Activated naive CD4-positive, alpha-beta T cell treated with anti-CD3 and anti-CD28 coated beads, Interleukin-2, amount 50 U/mL, for 72 hours (primary cell): ENCODE results near the gene XXYLT1. TPM values are rescaled to one million over a fixed set of nuclear protein-coding genes. Genes with fewer than 3 reads are reported as not detected.
"Not testable (repeated sequence)": the region's sequence is repeated elsewhere in the genome, so short reads cannot be mapped to it uniquely, and the experiment has no call there.

Source experiments
- ATAC-seq, 2 donors: fragments of 150-1000 bp; cut with Tn5 transposase; 2 replicates each; pipeline ENCODE4 v1.10.0; 2021; ENCODE audit warnings: mild to moderate bottlenecking in 2 of 2, moderate library complexity in 2 of 2
- DNase-seq, 2 donors: peaks; one replicate each; pipeline ENCODE4 v3.0.0; 2021 to 2022; ENCODE audit warnings: low spot score in 2 of 2
- H3K27ac Mint-ChIP-seq, 2 donors: one replicate each; pipeline ENCODE4 v1.8.0; 2022; ENCODE audit warnings: mild to moderate bottlenecking in 2 of 2, mixed read lengths in 2 of 2
- H3K36me3 Mint-ChIP-seq, 2 donors: one replicate each; pipeline ENCODE4 v1.8.0; 2022; ENCODE audit warnings: mixed read lengths in 2 of 2
- H3K9me3 Mint-ChIP-seq, 2 donors: one replicate each; pipeline ENCODE4 v1.8.0; 2022; ENCODE audit warnings: mixed read lengths in 2 of 2
- total RNA-seq, 2 donors: library from RNA; stranded (reverse); gene quantifications; one replicate each; pipeline ENCODE4 v1.2.3, GENCODE V29; 2022

XXYLT1 gene
- total RNA-seq, 2 donors from 2014 or later: 3.4 to 6.1 TPM

- ATAC-seq (peak in 1 of 2 donors; percentile 22), DNase-seq (no peak)
- Mint-ChIP-seq H3K36me3 (peaks cover 0 to 15% of the 10 kb centered on the region in 2 donors), H3K9me3 (no peaks in the 10 kb centered on the region), H3K27ac (peak overlapping the region in 1 of 2 donors; percentile 55)
These were observed 175.3 kb downstream of the XXYLT1 start for GRCh38 chr3:195095704-195096036.

- Mint-ChIP-seq H3K9me3 (no peaks in the 10 kb centered on the region), H3K36me3 (peaks cover 0 to 15% of the 10 kb centered on the region in 2 donors), H3K27ac (peak overlapping the region in 1 of 2 donors; percentile 55)
- no peak for ATAC-seq
- peak in 1 of 2 donors; percentile 51 for DNase-seq
These were observed 175.8 kb downstream of the XXYLT1 start for GRCh38 chr3:195095035-195095703.

- no peaks in the 10 kb centered on the region for H3K9me3 Mint-ChIP-seq
- peak in 1 of 2 donors; percentile 26 for DNase-seq
- H3K36me3 Mint-ChIP-seq: peaks cover 0 to 15% of the 10 kb centered on the region in 2 donors
- ATAC-seq: no peak
- no peak overlapping the region for H3K27ac Mint-ChIP-seq
These were observed 176.6 kb downstream of the XXYLT1 start for GRCh38 chr3:195094191-195094921.

GRCh38 chr3:195093731-195094130, 177.2 kb downstream of the XXYLT1 start:
- peaks cover 0 to 15% of the 10 kb centered on the region in 2 donors for H3K36me3 Mint-ChIP-seq
- no peak for ATAC-seq
- H3K27ac Mint-ChIP-seq: no peak overlapping the region
- peak in 1 of 2 donors; percentile 25 for DNase-seq
- no peaks in the 10 kb centered on the region for H3K9me3 Mint-ChIP-seq

GRCh38 chr3:195087840-195088601, 182.9 kb downstream of the XXYLT1 start:
- H3K36me3 Mint-ChIP-seq, H3K9me3 Mint-ChIP-seq, ATAC-seq: not testable (repeated sequence)
- H3K27ac Mint-ChIP-seq: peak overlapping the region in 1 of 2 donors; percentile 55
- DNase-seq: peak in 1 of 2 donors; percentile 13

- ATAC-seq (no peak), DNase-seq (peak in 1 of 2 donors; percentile 39)
- Mint-ChIP-seq H3K27ac (peak overlapping the region; percentile 55 to 93), H3K36me3 (no peaks in the 10 kb centered on the region), H3K9me3 (no peaks in the 10 kb centered on the region)
These were observed 183.6 kb downstream of the XXYLT1 start for GRCh38 chr3:195087328-195087727.

GRCh38 chr3:195086885-195087284, 184.1 kb downstream of the XXYLT1 start:
- Mint-ChIP-seq H3K36me3 (no peaks in the 10 kb centered on the region), H3K9me3 (no peaks in the 10 kb centered on the region)

GRCh38 chr3:195086341-195086740, 184.6 kb downstream of the XXYLT1 start:
- H3K36me3 Mint-ChIP-seq: no peaks in the 10 kb centered on the region
- ATAC-seq (no peak), DNase-seq (peak in 1 of 2 donors; percentile 43)
- H3K27ac Mint-ChIP-seq: no peak overlapping the region
- no peaks in the 10 kb centered on the region for H3K9me3 Mint-ChIP-seq

More at GRCh38 chr3:195086885-195087284, 184.1 kb downstream of the XXYLT1 start:
- H3K27ac Mint-ChIP-seq: no peak overlapping the region
- ATAC-seq: no peak
- peak in 1 of 2 donors; percentile 23 for DNase-seq

GRCh38 chr3:195085356-195086130, 185.4 kb downstream of the XXYLT1 start:
- Mint-ChIP-seq H3K27ac (no peak overlapping the region), H3K36me3 (no peaks in the 10 kb centered on the region), H3K9me3 (no peaks in the 10 kb centered on the region)
- no peak for ATAC-seq
- DNase-seq: peak in 1 of 2 donors; percentile 44

- no peak for DNase-seq
- Mint-ChIP-seq H3K9me3 (no peaks in the 10 kb centered on the region), H3K27ac (no peak overlapping the region), H3K36me3 (no peaks in the 10 kb centered on the region)
- no peak for ATAC-seq
These were observed 186.2 kb downstream of the XXYLT1 start for GRCh38 chr3:195084746-195085145.

GRCh38 chr3:195083659-195084058, 187.3 kb downstream of the XXYLT1 start:
- Mint-ChIP-seq H3K9me3 (no peaks in the 10 kb centered on the region), H3K36me3 (no peaks in the 10 kb centered on the region), H3K27ac (no peak overlapping the region)
- DNase-seq (no peak), ATAC-seq (no peak)

GRCh38 chr3:195082811-195083210, 188.1 kb downstream of the XXYLT1 start:
- no peak overlapping the region for H3K27ac Mint-ChIP-seq
- ATAC-seq (no peak), DNase-seq (no peak)
- H3K36me3 Mint-ChIP-seq: no peaks in the 10 kb centered on the region
- H3K9me3 Mint-ChIP-seq: no peaks in the 10 kb centered on the region

GRCh38 chr3:195081242-195081963, 189.6 kb downstream of the XXYLT1 start:
- DNase-seq: no peak
- no peak for ATAC-seq
- Mint-ChIP-seq H3K36me3 (no peaks in the 10 kb centered on the region), H3K27ac (no peak overlapping the region), H3K9me3 (no peaks in the 10 kb centered on the region)

- Mint-ChIP-seq H3K27ac (no peak overlapping the region), H3K36me3 (no peaks in the 10 kb centered on the region), H3K9me3 (no peaks in the 10 kb centered on the region)
- no peak for ATAC-seq
- DNase-seq: no peak
These were observed 190.3 kb downstream of the XXYLT1 start for GRCh38 chr3:195080571-195081151.

- Mint-ChIP-seq H3K9me3 (no peaks in the 10 kb centered on the region), H3K36me3 (no peaks in the 10 kb centered on the region), H3K27ac (peak overlapping the region in 1 of 2 donors; percentile 58)
- ATAC-seq (no peak), DNase-seq (no peak)
These were observed 190.8 kb downstream of the XXYLT1 start for GRCh38 chr3:195080125-195080524.
